GM12892 (cell line): ENCODE data around the gene FGF3.

Source experiments
- POLR2A ChIP-seq: IDR thresholded peaks from 2 replicates; pipeline ENCODE4 v1.6.1; 2011; ENCODE audit warnings: low read depth, low read length, control low read depth
- POLR2AphosphoS5 ChIP-seq: IDR thresholded peaks from 2 replicates; pipeline ENCODE4 v1.6.1; 2011; ENCODE audit warnings: low read depth, low read length, control low read depth

GRCh38 chr11:69844396-69844795, 25.2 kb upstream of the FGF3 start:
- TF ChIP-seq POLR2AphosphoS5 (no peak), POLR2A (no peak)
